Measurements from ENCODE around the gene FRRS1. TPM values are rescaled to one million over a fixed set of nuclear protein-coding genes. Genes with fewer than 3 reads are reported as not detected.
"Not testable (repeated sequence)": the region's sequence is repeated elsewhere in the genome, so short reads cannot be mapped to it uniquely, and the experiment has no call there.

The FRRS1 gene
- polyA plus RNA-seq, 1 donor: 3.9 TPM

DNA sequence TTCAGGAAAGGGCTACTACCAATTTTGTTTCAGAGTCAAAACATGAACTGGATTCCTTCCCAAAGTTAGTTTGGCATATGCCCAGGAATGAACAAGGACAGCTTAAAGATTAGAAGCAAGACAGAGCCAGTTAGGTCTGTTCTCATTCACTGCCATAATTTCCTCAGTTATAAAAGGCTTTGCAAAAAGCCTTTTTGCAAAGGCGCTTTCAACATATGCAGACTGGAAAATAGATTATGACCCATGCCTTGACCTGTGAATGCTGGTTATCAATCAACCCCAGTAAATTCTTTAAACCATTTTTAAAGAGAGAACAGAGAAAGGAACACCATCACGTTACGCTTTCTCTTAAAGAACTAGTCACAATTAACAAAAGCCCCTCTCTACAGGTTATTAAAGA lies 1.7 kb upstream of the FRRS1 start:
- DNase-seq (ENCODE audit: low read depth): no peak

GRCh38 chr1:99764909-99765308 lies 1.5 kb downstream of the FRRS1 start:
- DNase-seq (ENCODE audit: low read depth): no peak

GRCh38 chr1:99764439-99764838 lies 2.0 kb downstream of the FRRS1 start:
- no peak for DNase-seq (ENCODE audit: low read depth)

DNA sequence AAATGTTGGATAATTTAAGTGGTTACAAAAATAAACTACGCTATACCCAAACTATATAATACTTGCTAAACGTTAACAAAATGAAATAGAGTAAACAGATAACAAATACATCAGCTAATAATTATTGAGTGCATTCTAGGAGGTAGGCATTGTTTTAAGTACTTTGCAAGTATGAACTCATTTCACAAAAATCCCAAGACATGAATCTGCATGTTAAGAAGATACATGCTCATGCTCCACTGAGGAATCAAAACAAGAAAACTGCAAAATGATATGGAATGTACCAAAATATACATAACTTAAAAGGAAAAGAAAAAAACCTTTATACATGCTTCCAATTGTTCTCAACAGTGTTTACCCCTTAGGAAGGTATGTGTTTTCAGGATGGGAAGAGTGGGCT lies 2.5 kb downstream of the FRRS1 start:
- DNase-seq (ENCODE audit: low read depth): no peak

DNA sequence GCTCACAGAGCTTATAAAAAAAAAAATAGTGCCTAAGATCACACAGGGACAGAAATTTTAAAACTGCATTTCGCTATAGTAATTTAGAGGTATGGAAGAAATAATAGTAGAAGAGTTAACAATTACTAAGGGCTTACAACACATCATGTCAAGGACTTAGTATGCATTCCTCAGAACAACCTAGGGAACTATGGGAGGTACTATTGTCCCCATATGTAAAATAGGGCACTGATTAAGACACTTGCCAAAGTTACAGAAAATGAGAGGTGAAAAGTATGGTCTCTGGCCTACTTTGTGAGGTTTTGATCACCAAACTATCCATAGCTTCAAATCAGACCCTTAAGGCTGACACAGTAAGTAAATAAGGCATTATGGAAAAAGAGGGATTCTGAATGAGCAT lies 4.7 kb downstream of the FRRS1 start:
- no peak for DNase-seq (ENCODE audit: low read depth)

DNA sequence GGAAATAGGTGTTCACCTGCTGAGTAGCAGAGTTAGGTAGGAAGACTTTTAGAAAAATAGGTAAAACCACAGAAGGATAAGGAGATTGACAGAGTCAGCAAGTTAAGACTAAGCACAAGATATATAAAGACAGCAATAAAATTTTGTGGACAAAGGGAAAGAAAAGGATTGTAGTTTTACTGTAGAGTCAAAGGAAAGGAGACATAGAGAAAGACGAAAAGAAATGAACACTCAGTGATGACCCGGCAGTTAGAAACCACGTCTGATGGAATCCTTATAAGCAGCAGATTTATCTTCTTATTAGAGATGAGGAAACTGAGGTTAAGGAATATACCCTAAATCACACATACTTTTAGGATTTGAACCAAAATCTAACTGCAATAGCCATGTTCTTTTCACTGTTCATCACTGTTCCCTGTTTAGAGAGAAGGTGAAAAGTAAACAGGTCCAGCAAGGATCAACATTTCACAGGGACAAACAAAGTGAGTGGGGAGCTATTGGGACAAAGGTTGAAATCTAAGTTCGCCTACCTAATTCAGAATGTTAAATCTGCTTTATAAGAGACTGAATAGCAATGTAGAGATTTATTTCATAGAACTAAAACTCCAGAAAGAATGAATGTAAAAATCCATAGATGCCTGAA lies 6.8 kb downstream of the FRRS1 start:
- no peak for DNase-seq (ENCODE audit: low read depth)

- DNase-seq (ENCODE audit: low read depth): not testable (repeated sequence)
Measured at GRCh38 chr1:99758686-99759517, 7.5 kb downstream of the FRRS1 start.

DNA sequence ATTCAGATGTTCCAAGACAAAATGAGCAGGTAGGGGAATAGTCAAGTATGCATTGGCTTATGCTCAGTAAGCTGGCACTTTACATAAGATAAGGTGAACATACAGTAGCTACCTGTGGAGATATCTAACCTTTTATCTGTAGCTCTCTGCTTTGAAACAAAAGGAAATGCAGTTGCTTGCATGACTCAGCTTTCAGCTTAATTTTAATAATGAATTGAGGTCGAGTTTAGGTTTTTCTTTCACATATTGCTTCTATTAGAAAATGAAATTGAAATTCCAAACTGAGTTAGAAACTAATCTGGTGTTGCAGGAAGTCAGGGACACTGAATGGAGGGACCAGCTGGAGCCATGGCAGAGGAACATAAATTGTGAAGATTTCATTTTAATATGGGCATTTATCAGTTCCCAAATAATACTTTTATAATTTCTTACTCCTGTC lies 8.3 kb downstream of the FRRS1 start:
- no peak for DNase-seq (ENCODE audit: low read depth)

- DNase-seq (ENCODE audit: low read depth): no peak
Measured at GRCh38 chr1:99756598-99756997, 9.8 kb downstream of the FRRS1 start.

GRCh38 chr1:99755664-99756063 lies 10.8 kb downstream of the FRRS1 start:
- no peak for DNase-seq (ENCODE audit: low read depth)

GRCh38 chr1:99754697-99755096 lies 11.7 kb downstream of the FRRS1 start:
- DNase-seq (ENCODE audit: low read depth): no peak

- no peak for DNase-seq (ENCODE audit: low read depth)
Measured at GRCh38 chr1:99754055-99754626, 12.3 kb downstream of the FRRS1 start.

- no peak for DNase-seq (ENCODE audit: low read depth)
Measured at GRCh38 chr1:99751877-99752504, 14.4 kb downstream of the FRRS1 start.

- no peak for DNase-seq (ENCODE audit: low read depth)
Measured at GRCh38 chr1:99749504-99750347, 16.7 kb downstream of the FRRS1 start.

- no peak for DNase-seq (ENCODE audit: low read depth)
Measured at GRCh38 chr1:99748419-99748818, 18.0 kb downstream of the FRRS1 start.

DNA sequence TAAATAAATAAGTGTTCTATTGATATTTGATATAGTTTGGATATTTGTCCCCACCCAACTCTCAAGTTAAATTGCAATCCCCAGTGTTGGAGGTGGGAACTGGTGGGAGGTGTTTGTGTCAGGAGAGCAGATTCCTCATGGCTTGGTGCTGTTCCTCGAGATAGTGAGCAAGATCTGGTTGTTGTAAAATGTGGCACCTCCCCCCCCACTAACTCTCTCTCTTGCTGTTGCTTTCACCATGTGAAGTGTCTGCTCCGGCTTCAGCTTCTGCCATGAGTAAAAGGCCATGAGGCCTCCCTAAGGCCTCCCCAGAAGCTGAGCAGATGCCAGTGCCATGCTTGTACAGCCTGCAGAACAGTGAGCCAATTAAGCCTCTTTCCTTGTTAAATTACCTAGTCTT lies 20.8 kb downstream of the FRRS1 start:
- DNase-seq (ENCODE audit: low read depth): no peak

- no peak for DNase-seq (ENCODE audit: low read depth)
Measured at GRCh38 chr1:99745061-99745460, 21.4 kb downstream of the FRRS1 start.

- DNase-seq (ENCODE audit: low read depth): no peak
Measured at GRCh38 chr1:99740141-99740540, 26.3 kb downstream of the FRRS1 start.

DNA sequence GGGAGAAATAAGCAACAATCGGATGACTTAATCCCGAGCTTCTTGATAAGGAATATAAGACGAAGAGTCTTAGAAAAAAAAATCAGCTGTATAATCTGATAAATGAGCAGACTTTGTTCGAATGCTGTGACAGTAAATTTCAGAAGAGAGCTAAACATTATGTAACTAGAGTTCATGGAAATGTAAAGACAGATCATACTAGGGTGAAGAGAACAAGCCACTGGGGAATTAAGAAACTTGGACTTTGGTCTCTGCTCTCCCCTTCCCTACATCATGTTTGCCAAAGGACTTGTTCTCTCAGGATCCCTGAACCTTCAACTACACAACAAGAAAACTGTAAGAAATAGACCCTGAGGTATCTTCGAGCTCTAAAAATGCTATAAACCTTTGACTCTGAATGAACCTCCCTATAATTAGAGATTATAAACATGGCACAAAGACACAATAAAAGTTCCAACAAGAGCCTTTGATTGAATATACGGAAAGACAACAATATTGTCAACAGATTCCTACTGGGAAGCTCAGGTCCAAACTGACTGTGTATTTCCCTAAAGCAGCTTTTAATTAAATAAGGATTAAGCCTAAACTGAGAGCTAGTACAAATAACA lies 27.5 kb downstream of the FRRS1 start:
- DNase-seq (ENCODE audit: low read depth): no peak

DNA sequence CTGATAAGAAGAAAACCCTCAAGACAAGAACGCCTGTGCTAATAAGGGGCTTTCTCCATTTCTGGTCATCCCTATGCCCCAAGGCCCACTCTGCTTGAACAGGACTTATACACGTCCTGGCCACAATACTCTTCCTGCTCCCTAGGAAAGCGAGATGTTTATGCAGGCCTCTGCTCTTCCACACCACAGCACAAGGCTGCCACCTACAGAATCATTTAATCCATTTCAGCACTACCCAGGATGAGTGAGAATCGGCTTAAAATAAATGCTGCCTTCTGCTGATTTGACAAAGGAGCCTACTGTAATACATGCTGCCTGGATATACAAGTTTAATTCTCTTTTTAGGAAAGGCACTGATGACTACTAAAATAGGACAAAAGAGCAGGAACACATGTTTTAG lies 29.4 kb downstream of the FRRS1 start:
- no peak for DNase-seq (ENCODE audit: low read depth)

DNA sequence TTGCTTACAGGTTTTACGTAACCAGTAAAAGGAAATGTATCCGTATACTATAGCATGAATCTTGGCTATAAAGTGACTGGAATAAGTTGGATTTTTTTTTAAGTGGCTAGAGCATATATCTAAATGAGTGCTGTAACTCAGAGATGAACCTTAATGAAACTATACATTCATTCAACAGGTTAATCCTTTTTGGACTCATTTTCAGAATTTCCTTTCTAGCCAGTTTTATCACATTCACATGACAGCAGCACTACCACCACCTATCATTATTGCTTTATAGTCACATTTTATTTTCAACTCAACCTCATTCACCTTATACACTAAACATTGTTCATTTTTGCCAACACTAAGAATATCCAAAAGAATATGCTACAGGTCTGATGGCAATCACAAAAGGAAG lies 30.6 kb downstream of the FRRS1 start:
- no peak for DNase-seq (ENCODE audit: low read depth)
